Activated naive CD8-positive, alpha-beta T cell treated with anti-CD3 and anti-CD28 coated beads, Interleukin-2, amount 10 ng/mL, durations not matched to agents 7 days and 5 days (primary cell): ENCODE data around the gene HPSE. TPM values are rescaled to one million over a fixed set of nuclear protein-coding genes. Genes with fewer than 3 reads are reported as not detected.

Experiments
- ATAC-seq: fragments of 150-1000 bp; cut with Tn5 transposase; one replicate; pipeline ENCODE4 v1.10.0; 2021; ENCODE audit warnings: low read depth, moderate library complexity
- POLR2A ChIA-PET: fragments of 350-600 bp; sonication (Branson Sonifier 250); formaldehyde crosslinking; loops from one replicate; lab custom pipeline; 2021; ENCODE audit warnings: antibody characterized with exemption; lab: Charles Lee
- DNase-seq: peaks from one replicate; pipeline ENCODE4 v3.0.0; 2021
- H3K27ac Mint-ChIP-seq: one replicate; pipeline ENCODE4 v1.8.0; 2022; ENCODE audit warnings: mild to moderate bottlenecking, mixed read lengths
- H3K27me3 Mint-ChIP-seq: one replicate; pipeline ENCODE4 v1.8.0; 2022; ENCODE audit warnings: mild to moderate bottlenecking, moderate library complexity, mixed read lengths
- H3K36me3 Mint-ChIP-seq: one replicate; pipeline ENCODE4 v1.8.0; 2021; ENCODE audit warnings: mild to moderate bottlenecking, mixed read lengths
- H3K4me1 Mint-ChIP-seq: one replicate; pipeline ENCODE4 v1.8.0; 2021; ENCODE audit warnings: mixed read lengths
- H3K4me3 Mint-ChIP-seq: one replicate; pipeline ENCODE4 v1.8.0; 2022; ENCODE audit warnings: mild to moderate bottlenecking, moderate library complexity, mixed read lengths
- H3K9me3 Mint-ChIP-seq: one replicate; pipeline ENCODE4 v1.8.0; 2021; ENCODE audit warnings: mixed read lengths
- total RNA-seq, 2 experiments: library from RNA; stranded (reverse); gene quantifications; one replicate each; pipeline ENCODE4 v1.2.3, GENCODE V29; 2021

Gene HPSE
- total RNA-seq, 2 experiments from 2014 or later, result 16.5 to 17.3 TPM

DNA sequence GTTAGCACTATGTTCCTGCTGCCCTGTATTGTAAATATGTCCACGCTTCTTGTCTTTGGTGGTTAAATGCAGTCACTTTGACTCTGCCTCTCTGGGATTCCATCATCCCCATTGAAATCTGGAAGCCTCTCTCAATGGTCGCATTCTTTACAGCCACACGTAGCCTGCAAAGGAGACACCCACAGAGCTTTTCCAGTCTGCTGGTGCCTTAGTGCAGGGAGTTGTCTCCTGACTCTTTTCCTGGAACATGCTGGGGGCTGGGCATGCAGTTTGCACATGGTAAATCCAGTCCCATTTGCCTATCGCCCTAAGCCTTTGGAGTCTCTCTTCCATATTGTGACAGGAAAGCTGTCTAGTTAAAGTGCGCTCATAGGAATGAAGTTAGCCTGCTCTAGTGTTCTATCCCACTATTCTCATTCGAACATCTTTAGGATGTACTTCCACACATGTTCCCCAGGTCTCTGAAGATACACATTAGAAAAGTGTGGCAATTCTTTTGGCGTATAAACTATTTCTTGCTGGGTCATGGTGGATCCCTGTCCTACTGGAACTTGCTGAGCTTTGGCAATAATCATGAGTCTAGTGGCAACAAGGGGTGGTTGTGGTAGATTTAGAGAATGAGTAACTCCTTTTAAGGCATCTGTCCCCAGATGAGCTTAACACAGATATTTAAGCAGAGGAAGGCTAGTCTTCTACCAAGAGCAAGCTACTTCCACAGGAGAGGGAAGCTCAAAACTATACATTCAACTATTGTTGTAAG, 83.8 kb downstream of the HPSE start:
- POLR2A ChIA-PET, result interaction anchor here (0.9 to 4.5 kb wide), 10 partner anchors 9 to 162 kb away, joined by 3 to 64 read pairs (median 3); partner anchors contain the start of gene COQ2
- peaks cover 39% of the 10 kb centered on the region for H3K4me1 Mint-ChIP-seq

DNA sequence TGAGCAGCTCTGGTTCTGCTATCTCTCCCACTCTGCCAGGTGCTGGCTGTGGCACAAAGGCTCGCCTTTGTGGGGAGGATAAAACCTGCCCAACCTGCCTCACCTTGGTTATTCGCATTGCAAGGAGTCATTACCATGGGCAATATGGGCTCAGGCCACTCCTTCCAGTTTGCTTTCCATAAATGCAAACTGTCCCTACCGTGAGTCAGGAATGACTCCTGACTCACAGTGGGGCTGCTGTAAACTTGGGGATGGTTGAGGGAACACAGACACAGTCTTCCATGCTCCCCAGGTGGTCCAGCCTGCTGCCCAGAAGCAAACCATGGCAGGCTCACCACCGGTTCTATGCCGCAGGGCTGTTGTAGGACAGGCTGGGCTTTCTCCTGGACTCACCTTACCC, 86.2 kb downstream of the HPSE start:
- DNase-seq, result no peak
- peaks cover 41% of the 10 kb centered on the region for H3K4me1 Mint-ChIP-seq
- POLR2A ChIA-PET, result no interaction called here
- no peak overlapping the region for H3K27ac Mint-ChIP-seq
- peaks cover 15% of the 10 kb centered on the region for H3K9me3 Mint-ChIP-seq
- peaks cover 38% of the 10 kb centered on the region for H3K36me3 Mint-ChIP-seq
- no peak overlapping the region for H3K4me3 Mint-ChIP-seq
- peaks cover 2% of the 10 kb centered on the region for H3K27me3 Mint-ChIP-seq
- ATAC-seq, result no peak

More for the DNA sequence above, 83.8 kb downstream of the HPSE start:
- Mint-ChIP-seq H3K9me3 (peaks cover 5% of the 10 kb centered on the region), H3K36me3 (peaks cover 17% of the 10 kb centered on the region), H3K4me3 (no peak overlapping the region), H3K27ac (no peak overlapping the region), H3K27me3 (no peaks in the 10 kb centered on the region)
- DNase-seq (no peak), ATAC-seq (no peak)

DNA sequence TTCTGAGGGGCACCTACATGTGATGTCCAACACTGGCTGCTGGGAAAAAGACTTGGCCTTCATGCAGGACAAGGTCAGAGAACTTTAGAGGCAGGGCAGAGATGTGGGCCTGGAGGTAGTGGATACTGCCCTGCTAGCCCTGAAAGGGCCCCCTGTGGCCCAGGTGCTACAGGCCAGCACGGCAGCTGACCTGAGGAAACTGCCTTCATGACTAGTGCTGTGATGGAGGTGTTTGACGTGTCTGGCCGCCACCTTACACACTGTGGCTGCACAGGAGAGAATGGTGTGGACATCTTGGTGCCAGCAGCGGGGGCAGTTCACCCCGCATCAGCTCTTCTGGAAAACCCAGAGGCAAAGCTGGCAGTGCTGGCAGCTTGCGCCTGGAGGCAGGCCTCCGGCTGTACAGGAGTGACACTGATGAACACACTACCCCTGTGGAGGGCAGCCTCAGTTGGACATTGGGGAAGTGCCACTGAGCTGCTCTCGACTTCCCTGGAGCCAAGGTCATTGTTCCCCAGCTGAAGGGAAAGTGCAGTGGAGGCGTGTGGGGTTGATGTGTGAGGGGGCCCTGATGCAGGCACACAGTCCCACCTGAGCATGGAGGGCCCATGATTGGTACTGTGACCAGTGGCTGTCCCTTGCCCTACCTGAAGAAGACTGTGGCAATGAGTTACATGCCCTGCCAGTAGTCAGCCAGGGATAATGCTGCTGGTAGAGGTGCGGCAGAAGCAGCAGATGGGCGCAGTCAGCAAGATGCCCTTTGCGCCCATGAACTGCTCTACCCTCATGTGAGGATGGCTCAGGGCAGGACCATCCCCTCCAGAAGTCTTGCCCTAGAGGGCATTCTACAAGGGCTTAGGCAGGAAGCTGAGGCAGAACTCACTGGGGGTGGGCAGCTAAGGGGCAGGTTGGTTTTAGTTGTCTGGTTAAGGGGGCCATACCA, 87.0 kb downstream of the HPSE start:
- Mint-ChIP-seq H3K27ac (peak overlapping the region; percentile 73), H3K4me3 (no peak overlapping the region), H3K27me3 (peaks cover 2% of the 10 kb centered on the region), H3K4me1 (peaks cover 41% of the 10 kb centered on the region), H3K9me3 (peaks cover 18% of the 10 kb centered on the region), H3K36me3 (peaks cover 46% of the 10 kb centered on the region)
- DNase-seq (no peak), ATAC-seq (no peak)
- POLR2A ChIA-PET, result no interaction called here

Other genes starting within 250 kb of the HPSE start
- 100 to 1,000 TPM; 305 to 314 TPM for gene PLAC8, start 220.1 kb downstream of the HPSE start, total RNA-seq
- gene COQ2, start 50.0 kb downstream of the HPSE start, total RNA-seq, result 10 to 100 TPM; 13.1 to 15.5 TPM
- gene HELQ, start 121.0 kb upstream of the HPSE start, total RNA-seq, result 10 to 100 TPM; 27.4 to 28.7 TPM
- 10 to 100 TPM; 53.6 to 60.4 TPM for gene MRPS18C, start 121.2 kb upstream of the HPSE start, total RNA-seq
- 10 to 100 TPM; 20.1 to 21.7 TPM for gene ABRAXAS1, start 150.3 kb upstream of the HPSE start, total RNA-seq
- gene GPAT3, start 201.3 kb upstream of the HPSE start, total RNA-seq, result 1 to 10 TPM; 3.1 to 3.4 TPM